Endodermal cell (in vitro differentiated cells): ENCODE data around the gene FAM174B. TPM values are rescaled to one million over a fixed set of nuclear protein-coding genes. Genes with fewer than 3 reads are reported as not detected.

Source experiments
- DNase-seq: peaks from one replicate; pipeline ENCODE4 v3.0.0-alpha.2; 2017
- H3K27ac ChIP-seq: 2 replicates; pipeline ENCODE4 v1.5.1; 2013; ENCODE audit warnings: mild to moderate bottlenecking, low read depth, low read length, moderate library complexity
- H3K27me3 ChIP-seq: 2 replicates; pipeline ENCODE4 v1.6.1; 2013; ENCODE audit warnings: mild to moderate bottlenecking, low read length, moderate library complexity; ENCODE audit not compliant: insufficient read depth, control insufficient read depth, poor library complexity, severe bottlenecking
- H3K36me3 ChIP-seq: 2 replicates; pipeline ENCODE4 v1.7.0; 2013; ENCODE audit warnings: mild to moderate bottlenecking, low read length, moderate library complexity; ENCODE audit not compliant: control insufficient read depth, insufficient read depth
- H3K4me1 ChIP-seq: one replicate; pipeline ENCODE4 v1.7.0; 2013; ENCODE audit warnings: low read length; ENCODE audit not compliant: control insufficient read depth, insufficient read depth
- H3K4me3 ChIP-seq: 2 replicates; pipeline ENCODE4 v1.5.1; 2013; ENCODE audit warnings: mild to moderate bottlenecking, low read length, moderate library complexity
- H3K9ac ChIP-seq: 2 replicates; pipeline ENCODE4 v1.6.1; 2013; ENCODE audit warnings: mild to moderate bottlenecking, low read length, moderate library complexity; ENCODE audit not compliant: poor library complexity, severe bottlenecking; ENCODE audit errors: extremely low read depth
- H3K9me3 ChIP-seq: 2 replicates; pipeline ENCODE4 v1.6.1; 2013; ENCODE audit warnings: mild to moderate bottlenecking, low read length, moderate library complexity; ENCODE audit not compliant: control insufficient read depth
- H3K27ac Mint-ChIP-seq: 2 replicates; pipeline ENCODE4 v1.8.0; 2020; ENCODE audit warnings: mixed read lengths
- H3K27me3 Mint-ChIP-seq: 2 replicates; pipeline ENCODE4 v1.8.0; 2021; ENCODE audit warnings: mild to moderate bottlenecking, mixed read lengths; ENCODE audit not compliant: insufficient read depth
- H3K36me3 Mint-ChIP-seq: 2 replicates; pipeline ENCODE4 v1.8.0; 2020; ENCODE audit warnings: low read depth, mixed read lengths
- H3K4me1 Mint-ChIP-seq: 2 replicates; pipeline ENCODE4 v1.8.0; 2020; ENCODE audit warnings: mixed read lengths
- H3K4me3 Mint-ChIP-seq: 2 replicates; pipeline ENCODE4 v1.8.0; 2020; ENCODE audit warnings: mild to moderate bottlenecking, moderate library complexity, mixed read lengths
- H3K9me3 Mint-ChIP-seq: 2 replicates; pipeline ENCODE4 v1.8.0; 2020; ENCODE audit warnings: mild to moderate bottlenecking, mixed read lengths
- WGBS, 2 experiments: methylation state at CpG; one replicate each; pipeline versions ENCODE4 v1.1.5 to v1.1.7; 2013; ENCODE audit warnings: missing lambda C conversion rate in 2 of 2, mixed read lengths in 1 of 2; ENCODE audit not compliant: insufficient coverage in 1 of 2, insufficient read length in 1 of 2; 5-methylcytosine and 5-hydroxymethylcytosine counted together
- total RNA-seq, 2 donors: library from RNA; stranded (reverse); fragmentation: NEBNext Ultra II Directional in 1 of 2; extraction: Animal tissue kit (Norgen Biotek cat#: 25700) in 1 of 2; gene quantifications; 2 replicates in 1 of 2; 3 replicates in 1 of 2; pipeline ENCODE4 v1.2.1, GENCODE V29; 2021
- TF ChIP-seq, protein P1 (sequence below): fragments of 200-600 bp; sonication (generic); conservative IDR thresholded peaks from 2 replicates; pipeline ENCODE4 v1.5.0; 2021; ENCODE audit warnings: antibody characterized with exemption, mild to moderate bottlenecking

Gene FAM174B
- total RNA-seq, 2 donors from 2014 or later = 66.0 to 105 TPM

DNA sequence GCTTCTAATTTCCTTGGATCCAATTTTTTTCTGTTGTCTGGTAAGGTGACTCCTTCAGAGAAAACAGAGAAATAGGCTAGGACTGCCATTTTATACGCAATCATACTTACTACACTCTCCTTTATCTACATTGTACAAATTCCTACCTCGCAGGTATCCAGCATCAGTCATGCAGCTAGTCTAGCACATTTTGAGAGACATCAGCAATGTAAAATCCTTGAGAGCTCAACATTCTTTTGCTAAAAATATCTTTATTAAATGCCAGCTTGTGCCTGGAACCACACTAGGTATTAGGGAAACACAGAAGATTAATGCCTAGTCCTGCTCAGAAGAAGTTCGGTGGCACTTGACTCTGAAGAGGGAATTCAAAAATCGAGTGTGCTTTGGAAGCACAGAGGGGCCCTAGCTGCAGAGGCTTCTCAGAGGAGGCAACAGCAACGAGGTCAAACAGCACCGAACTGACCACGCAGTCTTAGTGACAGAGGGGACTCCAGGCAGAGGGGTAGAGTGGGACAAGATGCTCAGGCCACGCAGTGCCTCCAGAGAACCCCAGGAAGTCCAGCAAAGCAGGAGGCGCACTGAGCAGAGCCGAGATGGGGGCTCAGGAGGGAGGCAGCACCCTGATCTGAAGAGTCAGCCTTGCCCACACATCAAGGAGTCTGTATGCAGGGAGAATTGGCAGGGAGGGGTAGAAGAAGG is 3.5 kb downstream of the FAM174B start:
- TF ChIP-seq, protein P1, sequence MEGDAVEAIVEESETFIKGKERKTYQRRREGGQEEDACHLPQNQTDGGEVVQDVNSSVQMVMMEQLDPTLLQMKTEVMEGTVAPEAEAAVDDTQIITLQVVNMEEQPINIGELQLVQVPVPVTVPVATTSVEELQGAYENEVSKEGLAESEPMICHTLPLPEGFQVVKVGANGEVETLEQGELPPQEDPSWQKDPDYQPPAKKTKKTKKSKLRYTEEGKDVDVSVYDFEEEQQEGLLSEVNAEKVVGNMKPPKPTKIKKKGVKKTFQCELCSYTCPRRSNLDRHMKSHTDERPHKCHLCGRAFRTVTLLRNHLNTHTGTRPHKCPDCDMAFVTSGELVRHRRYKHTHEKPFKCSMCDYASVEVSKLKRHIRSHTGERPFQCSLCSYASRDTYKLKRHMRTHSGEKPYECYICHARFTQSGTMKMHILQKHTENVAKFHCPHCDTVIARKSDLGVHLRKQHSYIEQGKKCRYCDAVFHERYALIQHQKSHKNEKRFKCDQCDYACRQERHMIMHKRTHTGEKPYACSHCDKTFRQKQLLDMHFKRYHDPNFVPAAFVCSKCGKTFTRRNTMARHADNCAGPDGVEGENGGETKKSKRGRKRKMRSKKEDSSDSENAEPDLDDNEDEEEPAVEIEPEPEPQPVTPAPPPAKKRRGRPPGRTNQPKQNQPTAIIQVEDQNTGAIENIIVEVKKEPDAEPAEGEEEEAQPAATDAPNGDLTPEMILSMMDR = no peak
- peaks cover 36% of the 10 kb centered on the region for H3K36me3 Mint-ChIP-seq

GRCh38 chr15:92650966-92651365 is 4.6 kb downstream of the FAM174B start:
- DNase-seq = no peak
- H3K4me1 Mint-ChIP-seq = peaks cover 69% of the 10 kb centered on the region
- TF ChIP-seq, protein P1 = no peak
- H3K4me3 Mint-ChIP-seq = no peak overlapping the region
- H3K27me3 Mint-ChIP-seq = no peaks in the 10 kb centered on the region
- Histone ChIP-seq H3K4me3 (peak overlapping the region; percentile 79), H3K36me3 (peaks cover 29% of the 10 kb centered on the region), H3K27me3 (no peaks in the 10 kb centered on the region), H3K9ac (no peak overlapping the region), H3K9me3 (peaks cover 9% of the 10 kb centered on the region), H3K4me1 (peaks cover 37% of the 10 kb centered on the region), H3K27ac (no peak overlapping the region)
- 80 to 100% methylated on average over 1 to 2 of the region's 2 CpGs for WGBS, 2 experiments
- no peaks in the 10 kb centered on the region for H3K9me3 Mint-ChIP-seq
- H3K36me3 Mint-ChIP-seq = peaks cover 45% of the 10 kb centered on the region
- H3K27ac Mint-ChIP-seq = peak overlapping the region; percentile 87

More for the DNA sequence above, 3.5 kb downstream of the FAM174B start:
- H3K4me3 ChIP-seq = peak overlapping the region; percentile 79
- peak; percentile 54 for DNase-seq
- no peaks in the 10 kb centered on the region for H3K27me3 Mint-ChIP-seq
- H3K4me3 Mint-ChIP-seq = peak overlapping the region; percentile 79
- peaks cover 63% of the 10 kb centered on the region for H3K4me1 Mint-ChIP-seq
- peaks cover 29% of the 10 kb centered on the region for H3K36me3 ChIP-seq
- 85 to 87% methylated on average over 10 of the region's 10 CpGs for WGBS, 2 experiments
- peak overlapping the region; percentile 14 for H3K27ac Mint-ChIP-seq
- no peak overlapping the region for H3K27ac ChIP-seq
- H3K27me3 ChIP-seq = no peaks in the 10 kb centered on the region
- H3K9me3 Mint-ChIP-seq = no peaks in the 10 kb centered on the region
- no peak overlapping the region for H3K9ac ChIP-seq
- H3K4me1 ChIP-seq = peaks cover 31% of the 10 kb centered on the region
- peaks cover 19% of the 10 kb centered on the region for H3K9me3 ChIP-seq

- no peaks in the 10 kb centered on the region for H3K27me3 Mint-ChIP-seq
- peaks cover 37% of the 10 kb centered on the region for H3K4me1 ChIP-seq
- no peaks in the 10 kb centered on the region for H3K27me3 ChIP-seq
- TF ChIP-seq, protein P1 = no peak
- peak; percentile 47 for DNase-seq
- H3K27ac Mint-ChIP-seq = peak overlapping the region; percentile 87
- peaks cover 46% of the 10 kb centered on the region for H3K36me3 Mint-ChIP-seq
- H3K4me1 Mint-ChIP-seq = peaks cover 75% of the 10 kb centered on the region
- no peak overlapping the region for H3K27ac ChIP-seq
- H3K4me3 ChIP-seq = peak overlapping the region; percentile 79
- 89 to 91% methylated on average over 6 to 9 of the region's 9 CpGs for WGBS, 2 experiments
- H3K36me3 ChIP-seq = peaks cover 29% of the 10 kb centered on the region
- H3K9me3 ChIP-seq = peaks cover 9% of the 10 kb centered on the region
- peak overlapping the region; percentile 17 for H3K4me3 Mint-ChIP-seq
- no peak overlapping the region for H3K9ac ChIP-seq
- H3K9me3 Mint-ChIP-seq = no peaks in the 10 kb centered on the region
These were observed 5.3 kb downstream of the FAM174B start for GRCh38 chr15:92650256-92650655.
